Measurements from ENCODE around the gene EXOC8. TPM values are rescaled to one million over a fixed set of nuclear protein-coding genes. Genes with fewer than 3 reads are reported as not detected.

The EXOC8 gene
- total RNA-seq, 1 experiment from 2014 or later: 12.7 TPM

DNA sequence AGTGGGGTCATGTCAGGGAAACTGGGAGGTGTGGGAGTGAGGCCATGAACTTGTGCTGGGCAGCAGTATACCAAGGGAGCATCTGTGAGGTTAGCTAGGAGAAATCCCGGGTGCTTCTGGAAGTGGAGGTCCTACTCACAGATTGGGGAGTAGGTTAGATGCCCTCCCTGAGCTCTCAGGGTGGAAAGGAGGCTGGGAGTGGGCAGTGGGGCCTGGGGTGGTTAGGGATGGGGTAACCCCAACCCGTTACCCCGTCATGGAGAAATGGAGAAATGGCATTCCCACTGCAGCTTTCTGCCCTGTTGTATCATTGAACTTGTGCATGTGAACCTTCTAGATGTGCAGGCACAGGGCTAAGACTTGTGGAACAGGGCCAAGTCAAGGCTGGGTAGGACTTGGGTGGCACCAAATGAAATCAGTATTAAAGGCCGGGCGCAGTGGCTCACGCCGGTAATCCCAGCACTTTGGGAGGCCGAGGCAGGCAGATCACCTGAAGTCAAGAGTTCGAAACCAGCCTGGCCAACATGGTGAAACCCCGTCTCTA lies 27.2 kb downstream of the EXOC8 start:
- H3K4me3 ChIP-seq (replicated peaks in 1 of 2; ENCODE audit: low read depth in 1 of 2, low read length in 2 of 2): no peak overlapping the region
- no peak overlapping the region for H3K9ac ChIP-seq (ENCODE audit: low read length)
- no peak for ATAC-seq
- H3K9me3 ChIP-seq (ENCODE audit: control insufficient read depth in 1 of 2, insufficient read depth in 1 of 2, low read depth in 1 of 2, low read length in 2 of 2): no peaks in the 10 kb centered on the region
- TF ChIP-seq POLR2A (IDR thresholded peaks at IDR 0.05; ENCODE audit: borderline replicate concordance, extremely low read depth, insufficient read depth, insufficient read length) (no peak), TCF7L2 (IDR thresholded peaks at IDR 0.05; ENCODE audit: borderline replicate concordance, extremely low read depth, insufficient read depth, insufficient read length) (no peak), ZNF274 (IDR thresholded peaks at IDR 0.05; ENCODE audit: low read depth, low read length) (no peak), ATF3 (IDR thresholded peaks at IDR 0.05) (no peak), SP1 (IDR thresholded peaks at IDR 0.05; ENCODE audit: low read depth) (no peak), POLR2AphosphoS5 (IDR thresholded peaks at IDR 0.05; ENCODE audit: low read depth, low read length) (no peak), EZH2phosphoT487 (IDR thresholded peaks at IDR 0.05; ENCODE audit: borderline replicate concordance) (no peak), ELF1 (IDR thresholded peaks at IDR 0.05; ENCODE audit: borderline replicate concordance, low read depth) (no peak), RAD21 (IDR thresholded peaks at IDR 0.05; ENCODE audit: low read depth) (no peak), ZBTB33 (IDR thresholded peaks at IDR 0.05; ENCODE audit: extremely low read depth, insufficient replicate concordance, low read length) (no peak)
- TF ChIP-seq, protein P1, sequence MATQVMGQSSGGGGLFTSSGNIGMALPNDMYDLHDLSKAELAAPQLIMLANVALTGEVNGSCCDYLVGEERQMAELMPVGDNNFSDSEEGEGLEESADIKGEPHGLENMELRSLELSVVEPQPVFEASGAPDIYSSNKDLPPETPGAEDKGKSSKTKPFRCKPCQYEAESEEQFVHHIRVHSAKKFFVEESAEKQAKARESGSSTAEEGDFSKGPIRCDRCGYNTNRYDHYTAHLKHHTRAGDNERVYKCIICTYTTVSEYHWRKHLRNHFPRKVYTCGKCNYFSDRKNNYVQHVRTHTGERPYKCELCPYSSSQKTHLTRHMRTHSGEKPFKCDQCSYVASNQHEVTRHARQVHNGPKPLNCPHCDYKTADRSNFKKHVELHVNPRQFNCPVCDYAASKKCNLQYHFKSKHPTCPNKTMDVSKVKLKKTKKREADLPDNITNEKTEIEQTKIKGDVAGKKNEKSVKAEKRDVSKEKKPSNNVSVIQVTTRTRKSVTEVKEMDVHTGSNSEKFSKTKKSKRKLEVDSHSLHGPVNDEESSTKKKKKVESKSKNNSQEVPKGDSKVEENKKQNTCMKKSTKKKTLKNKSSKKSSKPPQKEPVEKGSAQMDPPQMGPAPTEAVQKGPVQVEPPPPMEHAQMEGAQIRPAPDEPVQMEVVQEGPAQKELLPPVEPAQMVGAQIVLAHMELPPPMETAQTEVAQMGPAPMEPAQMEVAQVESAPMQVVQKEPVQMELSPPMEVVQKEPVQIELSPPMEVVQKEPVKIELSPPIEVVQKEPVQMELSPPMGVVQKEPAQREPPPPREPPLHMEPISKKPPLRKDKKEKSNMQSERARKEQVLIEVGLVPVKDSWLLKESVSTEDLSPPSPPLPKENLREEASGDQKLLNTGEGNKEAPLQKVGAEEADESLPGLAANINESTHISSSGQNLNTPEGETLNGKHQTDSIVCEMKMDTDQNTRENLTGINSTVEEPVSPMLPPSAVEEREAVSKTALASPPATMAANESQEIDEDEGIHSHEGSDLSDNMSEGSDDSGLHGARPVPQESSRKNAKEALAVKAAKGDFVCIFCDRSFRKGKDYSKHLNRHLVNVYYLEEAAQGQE (IDR thresholded peaks at IDR 0.05; ENCODE audit: low read depth): no peak
- H3K27me3 ChIP-seq (ENCODE audit: insufficient read depth, low read length): no peaks in the 10 kb centered on the region
- H2AFZ ChIP-seq (ENCODE audit: low read depth, low read length, poor library complexity, severe bottlenecking): no peak overlapping the region
- H3K4me1 ChIP-seq (ENCODE audit: control insufficient read depth in 1 of 2, insufficient read depth in 2 of 2, low read length in 2 of 2): no peaks in the 10 kb centered on the region
- no peaks in the 10 kb centered on the region for H4K20me1 ChIP-seq (ENCODE audit: insufficient read depth)
- no TSS peak for BruUV-seq (replicated peaks)
- no peak for DNase-seq (ENCODE audit: low read depth, low spot score)
- H3K27ac ChIP-seq (ENCODE audit: low read depth, low read length): no peak overlapping the region
- H3K36me3 ChIP-seq (ENCODE audit: control insufficient read depth in 1 of 2, insufficient read depth in 2 of 2, low read length in 2 of 2): no peaks in the 10 kb centered on the region
- intact Hi-C loops (cut with micrococcal nuclease): no loop called here
- H3K4me2 ChIP-seq (ENCODE audit: low read length): no peak overlapping the region
- ChIA-PET CTCF (no interaction called here), POLR2A (no interaction called here), RAD21 (ENCODE audit: low non-redundant PET in 1 of 2, low total read pairs in 2 of 2, uncharacterized antibody in 2 of 2, unreplicated experiment in 2 of 2) (no interaction called here)
- H3K9me2 ChIP-seq (ENCODE audit: insufficient read depth): no peaks in the 10 kb centered on the region
- no peaks in the 10 kb centered on the region for H3K79me2 ChIP-seq (ENCODE audit: insufficient read depth, low read length)

Measured in HCT116 (cell line).